ENCODE data around the gene MYBPC1.

GRCh38 chr12:101706403-101706802 lies 111.6 kb downstream of the MYBPC1 start:
- TF ChIP-seq CTCF (IDR thresholded peaks at IDR 0.05) (no peak), POLR2AphosphoS5 (IDR thresholded peaks at IDR 0.05) (no peak)

Measured in prostate gland (tissue), 2 donors.